Spleen (tissue), 7 donors: ENCODE data around the gene TRAM1L1.

ENCODE experiments used
- POLR2A ChIP-seq, 3 donors: fragments of 450-650 bp; IDR thresholded peaks; one replicate each; pipeline ENCODE4 v1.5.1; 2017; ENCODE audit warnings: antibody characterized with exemption in 3 of 3, mild to moderate bottlenecking in 1 of 3
- TF ChIP-seq, protein P1 (sequence below), 11 experiments: fragments of 200-600 bp in 7 of 11; fragments of 450-650 bp in 4 of 11; sonication (generic) in 4 of 11; IDR thresholded peaks in 8 of 11; conservative IDR thresholded peaks in 3 of 11; 1 replicate in 7 of 11; 2 replicates in 4 of 11; pipeline versions ENCODE4 v1.4.0 to v1.8.0; 2016 to 2021; ENCODE audit warnings: antibody characterized with exemption in 11 of 11, inconsistent platforms in 4 of 11, mild to moderate bottlenecking in 1 of 11
- donor health status: DM: no; HTN: no; CAD: no; lungs with moderate emphysema.
- donor health status: DM: no; HTN: no; CAD: no.
- donor health status: DM: no; HTN: no; CAD: no.

DNA sequence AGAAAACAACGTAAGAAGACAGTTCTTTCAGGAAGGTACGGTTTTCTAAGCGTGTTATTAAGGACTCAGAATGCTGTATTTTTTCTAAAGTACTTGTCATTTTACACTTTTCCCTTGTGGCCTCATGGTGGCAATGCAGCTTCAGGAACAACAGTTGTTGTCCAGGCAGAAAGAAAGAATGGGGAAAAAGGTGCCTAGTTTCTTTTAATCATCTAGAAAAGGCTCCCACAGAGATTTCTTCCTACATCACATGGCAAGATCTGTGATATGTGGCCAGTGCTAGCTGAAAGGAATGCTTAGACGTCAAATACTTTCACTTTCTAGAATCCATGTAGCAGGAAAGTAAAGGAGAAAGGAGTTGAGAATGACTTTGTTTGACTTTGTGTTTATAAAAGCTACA lies 49.0 kb upstream of the TRAM1L1 start:
- TF ChIP-seq, protein P1, sequence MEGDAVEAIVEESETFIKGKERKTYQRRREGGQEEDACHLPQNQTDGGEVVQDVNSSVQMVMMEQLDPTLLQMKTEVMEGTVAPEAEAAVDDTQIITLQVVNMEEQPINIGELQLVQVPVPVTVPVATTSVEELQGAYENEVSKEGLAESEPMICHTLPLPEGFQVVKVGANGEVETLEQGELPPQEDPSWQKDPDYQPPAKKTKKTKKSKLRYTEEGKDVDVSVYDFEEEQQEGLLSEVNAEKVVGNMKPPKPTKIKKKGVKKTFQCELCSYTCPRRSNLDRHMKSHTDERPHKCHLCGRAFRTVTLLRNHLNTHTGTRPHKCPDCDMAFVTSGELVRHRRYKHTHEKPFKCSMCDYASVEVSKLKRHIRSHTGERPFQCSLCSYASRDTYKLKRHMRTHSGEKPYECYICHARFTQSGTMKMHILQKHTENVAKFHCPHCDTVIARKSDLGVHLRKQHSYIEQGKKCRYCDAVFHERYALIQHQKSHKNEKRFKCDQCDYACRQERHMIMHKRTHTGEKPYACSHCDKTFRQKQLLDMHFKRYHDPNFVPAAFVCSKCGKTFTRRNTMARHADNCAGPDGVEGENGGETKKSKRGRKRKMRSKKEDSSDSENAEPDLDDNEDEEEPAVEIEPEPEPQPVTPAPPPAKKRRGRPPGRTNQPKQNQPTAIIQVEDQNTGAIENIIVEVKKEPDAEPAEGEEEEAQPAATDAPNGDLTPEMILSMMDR (IDR thresholded peaks at IDR 0.05 in 8 of 11, conservative IDR thresholded peaks at IDR 0.05 in 3 of 11): no peak
- no peak for TF ChIP-seq POLR2A (IDR thresholded peaks at IDR 0.05)
